Stimulated activated CD4-positive, alpha-beta T cell treated with anti-CD3 and anti-CD28 coated beads, Interleukin-12 subunit alpha, Interleukin-12 subunit beta, amount 100 ng/mL, for 48 hours (primary cell): ENCODE measurements around the gene SLC25A24.

Experiments
- DNase-seq, 3 donors: peaks; one replicate each; pipeline ENCODE4 v3.0.0-alpha.2; 2020; ENCODE audit warnings: low read depth in 2 of 3, low spot score in 1 of 3

Gene SLC25A24

GRCh38 chr1:108107658-108108057 is 92.5 kb downstream of the SLC25A24 start:
- peak; percentile 25 to 53 (median 35) for DNase-seq

DNA sequence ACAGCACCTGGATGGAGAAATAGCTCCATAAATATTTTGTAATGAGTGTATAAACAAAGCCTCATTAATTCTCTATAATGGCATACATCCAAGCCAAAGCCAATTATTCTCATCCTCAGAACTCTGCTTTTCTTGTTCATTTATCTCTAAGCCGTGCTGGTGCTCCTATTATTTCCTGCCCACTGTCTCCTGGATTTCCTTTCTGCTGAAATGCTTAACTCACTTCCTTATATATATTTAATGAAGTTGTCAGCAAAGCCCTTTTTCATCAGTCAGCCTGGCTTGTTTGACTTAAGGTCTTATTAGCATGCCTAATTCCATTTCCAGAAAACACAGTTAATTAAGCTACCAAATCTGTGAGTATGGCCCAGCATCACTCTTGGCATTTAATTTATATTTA is 93.4 kb downstream of the SLC25A24 start:
- DNase-seq = no peak

GRCh38 chr1:108100148-108100547 is 100.0 kb downstream of the SLC25A24 start:
- DNase-seq = no peak

DNA sequence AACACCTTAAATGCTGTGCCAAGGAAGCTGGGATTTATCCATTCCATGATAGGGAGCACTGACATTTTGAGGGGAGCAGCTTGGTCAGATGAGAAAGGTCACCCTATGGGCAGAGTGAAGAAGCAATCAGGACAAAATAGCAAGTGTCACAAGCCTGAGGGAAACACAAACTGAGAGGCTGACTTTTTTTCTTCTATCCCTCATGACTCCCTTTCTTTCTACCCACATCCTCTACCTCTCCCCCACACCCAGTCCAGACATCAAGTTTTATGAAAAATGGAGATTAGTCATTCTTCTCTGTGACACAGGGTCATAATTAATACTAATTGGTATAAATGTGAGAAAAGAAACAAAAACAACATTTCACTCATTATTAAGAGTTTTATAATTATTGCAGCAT is 103.1 kb downstream of the SLC25A24 start:
- no peak for DNase-seq

DNA sequence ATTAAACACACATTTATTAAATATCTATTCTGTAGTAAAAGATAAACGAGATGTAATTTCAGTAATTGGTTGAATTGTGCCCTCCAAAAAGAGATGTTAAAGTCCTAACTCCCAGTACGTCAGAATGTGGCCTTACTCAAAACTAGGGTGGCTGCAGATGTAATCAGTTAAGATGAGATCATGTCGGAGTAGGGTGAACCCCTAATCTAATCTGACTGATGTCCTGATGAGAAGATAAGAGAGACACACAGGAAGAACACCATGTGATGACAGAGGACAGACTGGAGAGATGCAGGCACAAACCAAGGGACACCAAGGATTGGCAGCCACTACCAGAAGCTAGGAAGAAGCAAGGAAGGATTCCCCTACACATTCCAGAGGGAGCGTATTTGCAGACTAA is 104.1 kb downstream of the SLC25A24 start:
- no peak for DNase-seq

DNA sequence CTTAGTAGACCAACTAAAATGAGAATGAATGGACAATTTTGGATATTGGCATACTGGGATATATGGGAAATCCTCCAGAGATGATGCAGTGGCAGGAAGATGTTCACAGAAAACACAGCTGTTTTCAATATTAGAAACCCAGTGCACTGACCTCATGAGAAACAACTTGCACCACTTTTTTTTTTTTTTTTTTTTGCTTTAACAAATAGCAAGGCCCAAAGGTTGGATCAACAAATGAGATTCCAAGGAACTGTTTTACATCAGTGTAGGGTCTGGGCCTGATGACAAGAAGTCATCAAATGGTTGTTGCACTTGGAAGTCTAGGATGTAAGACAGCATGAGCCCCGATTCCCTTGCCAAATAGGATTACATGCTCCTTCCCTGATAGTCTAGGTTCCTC is 110.7 kb downstream of the SLC25A24 start:
- no peak for DNase-seq

DNA sequence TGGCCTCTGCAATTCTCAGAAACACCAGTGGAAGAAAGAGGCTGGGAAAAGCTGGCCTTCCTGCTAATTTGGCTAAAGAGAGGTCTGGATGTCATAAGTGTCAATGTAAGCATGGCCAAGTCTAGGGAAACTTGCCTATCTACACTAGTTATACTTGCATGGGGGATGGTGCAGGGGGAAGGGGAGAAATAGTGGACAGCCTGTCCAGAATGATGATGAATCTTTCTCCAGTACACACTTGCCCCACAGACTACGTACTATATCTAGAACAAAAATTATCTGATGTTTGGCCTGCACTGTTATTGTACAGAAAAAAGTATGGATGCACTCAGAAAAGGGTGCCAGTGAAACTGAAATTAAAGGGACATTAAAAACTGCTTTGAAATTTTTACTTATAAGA is 114.5 kb downstream of the SLC25A24 start:
- DNase-seq = no peak

- no peak for DNase-seq
Measured at GRCh38 chr1:108084866-108085477, 115.2 kb downstream of the SLC25A24 start.
